GM21360 (cell line): ENCODE results near the gene DAPK1.

ENCODE experiments used
- ATAC-seq: cut with Tn5 transposase; IDR thresholded peaks from one replicate; pipeline ENCODE4 v1.9.1; 2021; ENCODE audit warnings: mild to moderate bottlenecking, moderate library complexity; ENCODE audit not compliant: unreplicated experiment

DAPK1 gene

DNA sequence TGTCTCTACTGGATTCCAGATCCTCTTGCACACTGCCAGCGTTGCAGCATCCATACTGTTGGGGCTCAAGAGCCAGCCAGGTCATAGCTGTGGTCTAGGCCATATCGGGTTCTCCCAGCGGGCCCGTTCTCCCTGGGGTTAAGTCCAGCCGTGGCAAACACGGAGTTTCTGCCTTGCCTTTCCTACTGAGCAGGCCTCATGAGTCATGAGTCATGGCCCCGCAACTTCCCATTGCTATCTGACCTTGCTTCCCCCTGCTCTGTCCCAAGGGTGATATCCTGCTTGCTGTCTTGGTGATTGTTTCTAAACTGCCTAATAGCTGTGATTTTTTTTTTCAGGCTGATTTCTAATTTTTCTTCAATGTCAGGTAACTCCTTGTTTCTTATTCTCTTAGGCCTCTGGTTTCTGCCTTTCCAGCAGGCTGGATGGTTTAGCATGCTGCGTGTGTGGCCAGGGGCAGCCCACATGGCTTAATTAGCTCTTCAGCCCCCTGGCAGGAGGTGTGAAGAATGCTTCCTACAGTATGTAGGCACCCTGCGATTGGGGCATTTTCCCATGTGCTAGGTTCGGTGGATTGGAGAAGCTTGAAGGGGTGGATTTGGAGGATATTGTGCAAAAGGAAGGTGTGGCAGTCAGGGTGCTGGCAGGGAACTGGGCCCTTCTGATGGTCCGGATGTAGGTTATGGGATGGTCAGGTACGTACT is 18.7 kb downstream of the DAPK1 start:
- ATAC-seq: no peak

DNA sequence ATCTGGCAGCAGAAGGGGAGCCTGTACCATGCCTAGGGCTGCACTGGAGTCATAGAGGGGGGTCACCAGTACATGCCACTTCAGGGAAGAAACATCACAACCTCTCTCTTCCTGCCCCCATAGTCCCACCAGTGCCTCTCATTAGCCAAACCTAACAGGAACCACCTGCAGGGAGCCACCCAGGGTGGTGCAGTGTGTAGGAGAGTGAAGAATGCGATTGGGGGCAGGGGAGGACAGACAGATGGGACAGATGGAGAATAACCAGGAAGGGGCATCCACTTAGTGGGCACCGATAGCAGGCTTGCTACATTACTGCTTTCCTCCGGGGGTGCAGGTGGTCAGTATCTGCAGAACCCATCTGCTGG is 19.2 kb downstream of the DAPK1 start:
- no peak for ATAC-seq

DNA sequence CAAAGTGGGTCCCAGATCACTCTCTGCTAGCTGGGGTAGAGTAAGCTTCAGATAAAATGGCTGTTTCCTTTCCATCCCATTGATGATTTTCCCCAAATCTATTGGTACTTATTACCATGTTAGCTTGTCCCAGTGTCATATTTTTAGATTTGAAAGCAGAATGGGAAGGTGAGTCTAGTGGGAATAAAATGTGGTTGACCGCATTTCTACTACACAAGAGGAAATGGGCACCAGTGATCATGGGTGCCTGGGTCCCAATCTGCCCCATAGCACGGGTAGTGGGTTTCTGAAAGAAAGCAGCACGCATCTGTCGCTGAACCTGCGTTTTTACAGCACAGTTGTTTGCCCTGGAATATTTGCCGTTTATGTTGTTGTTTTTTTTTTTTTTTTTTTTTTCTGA is 20.1 kb downstream of the DAPK1 start:
- no peak for ATAC-seq

DNA sequence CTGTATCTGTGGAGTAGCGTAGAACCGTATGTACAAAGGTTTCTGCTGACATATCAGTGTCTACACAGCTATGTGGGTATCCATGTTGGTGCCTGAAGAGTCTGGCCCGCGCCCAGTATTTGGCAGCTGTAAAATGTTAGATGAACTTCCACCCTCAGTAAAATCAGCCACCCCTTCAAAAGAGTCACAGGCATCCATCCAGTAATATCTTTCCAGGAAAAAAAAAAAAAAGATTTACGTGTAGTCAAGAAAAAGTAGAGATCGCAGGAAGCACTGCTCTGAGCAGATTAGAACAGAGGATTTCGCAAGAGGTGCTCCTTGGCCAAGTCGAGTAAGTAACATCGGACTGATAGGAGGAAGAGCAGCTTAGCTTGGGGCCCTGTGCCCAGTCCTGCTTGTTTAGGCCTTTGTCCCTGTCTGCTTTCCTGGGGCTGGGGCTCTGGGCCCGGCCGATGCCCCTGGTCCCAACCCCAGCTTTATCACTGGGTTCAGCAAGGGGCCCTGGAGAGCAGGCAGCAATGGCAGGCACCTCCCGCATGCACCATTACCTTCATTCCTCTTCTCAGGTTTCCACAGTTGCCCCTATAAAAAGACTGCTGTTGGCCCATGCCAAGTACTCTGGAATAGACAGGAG is 21.2 kb downstream of the DAPK1 start:
- ATAC-seq: no peak

DNA sequence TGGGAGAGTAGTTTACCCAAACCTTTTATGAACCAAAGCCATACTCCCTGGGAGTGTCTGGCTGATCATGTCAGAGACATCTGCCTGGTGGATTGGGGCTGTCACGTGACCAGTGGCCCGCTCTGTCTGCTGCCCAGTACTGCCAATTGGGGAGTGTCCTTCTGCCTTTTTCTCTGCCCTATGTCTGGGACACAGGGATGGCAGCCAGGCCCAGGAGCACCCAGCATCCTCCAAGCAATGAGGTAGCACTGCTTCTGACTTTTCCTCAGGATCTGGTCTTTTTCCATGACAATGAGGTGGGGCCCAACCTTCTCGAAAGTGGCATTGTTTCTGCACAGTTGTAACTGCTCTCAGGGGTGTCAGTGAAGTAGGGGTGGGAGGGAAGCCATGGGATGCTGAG is 21.8 kb downstream of the DAPK1 start:
- ATAC-seq: no peak

DNA sequence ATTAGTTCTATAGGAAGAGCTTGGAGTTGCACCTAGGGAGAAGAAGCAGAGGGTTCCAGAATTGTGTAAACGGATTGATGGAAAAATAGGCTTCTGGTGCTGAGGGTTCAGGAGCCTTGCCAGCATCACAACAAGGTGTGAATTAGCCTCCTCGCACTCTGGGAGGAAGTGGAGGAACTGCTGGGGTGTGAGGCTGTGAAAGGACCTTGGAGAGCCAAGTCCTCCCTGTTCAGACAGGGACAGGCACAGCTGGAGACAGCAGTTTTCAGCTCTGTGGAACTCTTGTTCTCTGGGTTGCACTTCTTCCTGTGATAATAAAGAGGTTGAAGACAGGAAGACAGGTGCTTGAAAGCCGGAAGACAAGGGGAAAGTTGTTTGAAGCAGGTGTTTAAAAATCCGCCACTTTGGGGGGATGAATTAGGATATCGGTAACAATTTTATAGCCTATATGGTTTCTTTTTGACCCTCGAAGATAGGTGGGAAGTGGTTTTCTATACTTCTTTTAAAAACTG is 22.6 kb downstream of the DAPK1 start:
- no peak for ATAC-seq

DNA sequence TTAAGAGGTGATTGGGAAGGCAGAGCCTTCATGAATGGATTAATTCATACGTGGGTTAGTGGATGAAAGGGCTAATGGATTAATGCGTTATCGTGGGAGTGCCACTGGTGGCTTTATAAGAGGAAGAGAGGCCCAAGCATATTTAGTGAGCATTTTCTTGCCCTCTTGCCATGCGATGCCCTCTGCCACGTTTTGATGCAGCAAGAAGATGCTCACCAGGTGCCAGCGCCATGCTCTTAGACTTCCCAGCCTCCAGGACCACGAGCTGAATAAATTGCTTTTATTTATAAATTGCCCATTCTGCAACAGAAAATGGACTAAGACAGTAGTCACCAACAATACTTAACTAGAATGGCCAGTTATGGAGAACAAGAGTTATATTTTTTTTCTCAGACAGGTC is 24.2 kb downstream of the DAPK1 start:
- ATAC-seq: no peak

DNA sequence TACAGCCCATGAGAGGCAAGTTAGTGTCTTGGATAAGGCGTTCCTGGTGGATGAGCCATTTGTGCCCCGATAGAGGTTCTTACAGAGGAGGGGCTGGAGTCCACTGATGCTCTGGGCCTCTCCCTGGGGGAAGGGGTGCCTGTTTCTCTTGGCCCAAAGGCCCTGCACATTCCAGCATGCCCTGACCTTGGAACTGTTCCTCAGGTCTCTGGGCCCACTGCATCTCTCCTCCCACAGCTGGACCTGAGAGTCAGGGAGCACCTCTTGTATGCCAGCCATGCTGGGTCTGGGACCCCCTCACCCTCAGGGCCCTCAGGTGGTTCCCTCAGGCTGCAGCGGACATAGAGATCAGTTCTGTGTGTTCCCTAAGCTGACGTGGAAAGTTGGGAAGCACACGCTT is 26.4 kb downstream of the DAPK1 start:
- ATAC-seq: no peak

DNA sequence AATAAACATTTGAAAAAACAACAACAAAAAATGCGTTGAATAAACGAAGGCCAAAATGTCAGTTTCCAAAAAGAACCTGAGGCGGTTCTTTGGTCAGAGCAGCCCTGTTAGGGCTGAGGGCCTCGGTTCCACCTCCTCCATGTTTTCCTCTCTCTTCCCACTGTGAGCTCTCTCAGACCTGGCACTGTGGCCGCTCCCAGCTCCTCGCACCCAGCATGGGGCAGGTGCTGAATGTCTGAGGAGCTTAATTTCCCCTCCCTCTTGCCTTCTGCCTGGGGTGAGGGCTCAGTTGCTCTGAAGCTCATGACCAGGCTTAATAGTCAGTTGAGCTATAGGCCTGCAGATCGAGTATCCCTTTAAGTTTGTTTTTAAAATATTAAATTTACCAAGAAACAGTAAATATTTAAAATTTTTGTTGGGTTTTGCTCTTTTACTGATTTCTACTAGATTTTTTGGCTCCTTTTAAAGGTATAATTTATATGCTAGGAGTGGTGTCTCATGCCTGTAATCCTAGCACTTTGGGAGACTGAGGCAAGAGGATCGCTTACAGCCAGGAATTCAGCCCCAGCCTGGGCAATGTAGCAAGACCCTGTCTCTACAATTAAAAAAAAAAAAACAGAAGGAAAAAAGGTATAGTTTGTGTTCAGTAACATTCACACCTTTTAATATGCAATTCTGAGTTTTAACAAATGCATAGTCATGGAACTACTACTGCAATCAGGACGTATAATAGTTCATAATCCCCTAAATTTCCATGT is 28.1 kb downstream of the DAPK1 start:
- ATAC-seq: no peak

DNA sequence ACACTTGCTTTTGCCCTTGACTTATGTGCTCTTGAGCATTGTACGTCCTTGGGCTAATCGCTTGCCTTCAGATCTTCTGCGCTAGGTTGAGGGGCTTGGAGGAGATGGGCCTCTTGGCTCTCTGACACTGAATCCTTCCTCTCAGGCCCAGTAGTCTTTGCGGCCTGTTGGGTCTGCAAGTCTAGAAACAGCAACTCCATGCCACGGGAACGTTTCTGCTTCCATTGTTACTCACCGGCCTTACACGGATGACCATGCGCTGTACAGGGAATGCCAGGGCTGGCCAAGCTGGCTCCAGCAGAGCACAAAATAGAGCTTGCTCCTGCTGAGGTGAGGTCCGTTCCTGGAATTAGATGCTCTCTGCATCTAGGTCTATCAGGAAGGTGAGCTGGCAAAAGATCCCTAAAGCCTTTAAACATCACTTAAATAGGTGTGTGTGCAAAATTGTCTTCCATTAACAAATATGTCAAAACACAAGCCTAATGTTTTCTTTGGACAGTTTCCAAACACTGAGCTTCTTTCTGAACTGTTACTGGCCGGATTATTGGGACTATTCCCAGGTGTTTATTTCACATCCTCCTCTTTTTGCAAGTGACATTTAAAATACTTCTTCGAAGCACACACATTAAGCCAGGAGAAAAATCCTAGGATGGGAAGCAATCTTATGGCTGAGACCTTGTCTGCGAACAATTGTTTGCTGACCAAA is 29.7 kb downstream of the DAPK1 start:
- no peak for ATAC-seq

DNA sequence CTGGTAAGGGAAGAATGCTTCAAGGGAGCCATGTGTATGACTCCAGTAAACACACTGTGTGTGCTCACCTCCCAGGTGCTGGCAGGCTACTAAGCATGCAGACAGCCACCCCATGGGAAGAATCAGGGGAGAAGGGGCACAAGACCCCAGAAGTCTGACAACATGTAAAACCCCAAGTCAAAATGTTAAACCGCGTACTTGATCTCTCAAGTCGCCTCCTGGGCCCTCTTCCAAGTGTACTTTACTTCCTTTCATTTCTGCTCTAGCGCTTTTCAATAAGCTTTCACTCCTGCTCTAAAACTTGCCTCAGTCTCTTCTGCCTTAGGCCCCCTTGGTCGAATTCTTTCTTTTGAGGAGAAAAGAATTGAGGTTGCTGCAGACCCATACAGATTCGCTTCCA is 31.3 kb downstream of the DAPK1 start:
- no peak for ATAC-seq

DNA sequence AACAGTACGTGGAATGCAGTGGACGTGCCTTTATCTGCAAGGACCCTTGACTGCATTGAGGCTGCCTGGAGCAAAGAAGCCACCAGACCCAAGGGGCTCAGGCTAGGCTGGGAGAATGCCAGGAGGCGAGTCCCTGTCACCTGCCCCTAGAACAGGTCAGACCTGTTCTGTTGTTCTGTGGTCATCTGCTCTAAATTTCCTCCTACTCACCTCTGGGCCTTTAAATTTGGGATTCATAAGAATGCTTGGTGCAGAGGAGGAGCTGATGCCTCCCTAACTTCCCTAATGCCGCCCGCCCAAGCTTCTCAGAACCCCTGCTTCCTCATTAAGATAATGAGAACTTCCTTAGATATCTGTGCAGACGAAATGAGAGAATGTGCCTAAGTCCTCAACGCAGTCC is 32.0 kb downstream of the DAPK1 start:
- no peak for ATAC-seq

DNA sequence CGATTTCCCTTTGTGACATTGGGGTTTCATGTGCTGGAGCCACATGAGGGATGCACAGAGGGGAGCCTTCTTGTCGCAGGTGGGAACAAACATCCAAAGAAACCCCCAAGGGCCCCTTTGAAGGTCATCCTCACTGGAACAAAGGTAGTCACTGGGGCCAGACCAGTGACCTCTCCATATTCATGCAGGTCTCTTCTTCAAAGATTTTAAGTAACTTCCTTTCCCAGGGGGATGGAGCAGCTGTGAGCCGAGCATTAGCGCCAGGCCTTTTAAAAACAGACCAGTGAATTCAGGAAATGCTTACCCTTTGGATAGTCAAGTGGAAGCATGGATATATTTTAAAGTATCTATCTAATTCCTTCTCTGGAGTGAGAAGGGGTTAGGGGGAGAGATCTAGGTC is 33.0 kb downstream of the DAPK1 start:
- ATAC-seq: no peak

DNA sequence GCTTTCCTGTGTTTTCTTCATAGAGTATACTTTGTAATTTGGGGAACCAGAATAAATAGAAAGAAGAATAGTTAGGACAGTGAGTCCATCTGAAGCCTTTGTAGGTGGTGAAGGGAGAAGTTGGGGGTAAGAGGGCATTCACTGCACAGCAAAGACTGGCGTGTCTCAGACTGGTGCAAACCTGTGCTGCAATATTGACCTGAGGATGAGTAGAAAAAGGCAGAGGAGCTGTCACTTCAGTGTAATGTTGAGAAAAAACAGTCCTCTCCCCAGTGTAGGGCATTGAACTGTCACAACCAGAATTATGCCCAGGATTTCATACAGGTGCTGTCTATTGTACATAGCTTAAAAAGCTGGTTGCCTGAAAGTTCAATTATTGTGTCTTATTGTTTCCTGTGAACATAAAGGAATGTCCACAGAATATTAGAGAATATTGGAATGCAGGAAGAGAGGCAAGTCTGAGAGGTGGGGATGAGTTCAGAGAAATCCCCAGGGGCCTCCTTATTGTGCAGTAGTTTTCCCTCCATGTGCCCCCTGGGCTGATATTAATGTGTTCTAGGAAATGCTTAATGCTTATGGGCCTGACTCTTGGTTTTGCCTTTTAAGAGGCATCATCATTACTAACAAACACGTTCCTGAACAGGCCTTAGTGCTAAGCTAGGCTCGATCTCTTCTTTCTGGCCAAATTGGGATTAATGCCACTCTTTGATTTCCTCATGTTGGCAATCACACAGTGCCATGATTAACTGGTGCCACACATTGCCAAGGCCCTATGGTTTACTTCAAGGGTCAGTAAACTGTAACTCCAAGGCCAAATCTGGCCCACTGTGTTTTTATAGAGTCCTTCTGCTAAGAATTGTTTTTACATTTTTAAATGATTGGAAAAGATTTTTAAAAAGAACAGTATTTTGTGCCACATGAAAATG is 34.0 kb downstream of the DAPK1 start:
- ATAC-seq: no peak

DNA sequence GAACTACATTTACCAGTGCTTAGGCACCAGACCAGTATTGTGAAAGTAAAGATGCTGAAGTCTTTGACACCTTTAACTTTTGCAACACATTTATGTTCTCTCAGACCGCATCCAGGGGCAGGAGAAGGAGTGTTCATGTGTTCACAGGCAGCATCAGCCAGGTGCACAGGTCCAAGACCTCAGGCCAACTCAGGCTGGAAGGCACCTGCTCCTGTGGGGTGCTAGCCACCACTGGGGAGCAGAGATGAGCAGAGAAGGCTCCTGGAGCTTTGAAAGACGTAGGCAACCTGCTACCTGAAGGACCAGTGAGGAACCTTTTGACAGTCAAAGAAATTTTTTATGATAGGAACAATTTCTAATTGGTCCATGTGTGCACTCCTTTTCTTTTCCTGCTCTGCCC is 35.6 kb downstream of the DAPK1 start:
- no peak for ATAC-seq

DNA sequence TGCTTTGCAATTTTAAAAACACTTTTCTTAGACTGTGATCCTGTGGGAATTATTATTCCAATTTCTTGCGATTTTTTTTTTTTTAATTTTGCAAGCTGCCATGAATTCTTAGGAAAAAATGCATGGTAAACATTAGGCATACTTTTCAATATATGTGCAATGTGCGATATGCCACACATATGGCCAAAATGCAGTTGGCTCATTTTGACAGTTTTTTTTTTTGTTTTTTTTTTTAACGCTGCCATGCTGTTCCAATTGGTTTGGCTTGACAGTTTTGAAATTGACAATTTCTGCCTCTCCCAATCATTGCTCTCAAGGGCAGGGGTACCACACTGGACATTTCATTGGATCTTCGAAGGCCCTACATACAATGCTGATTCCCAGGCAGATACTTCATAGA is 36.4 kb downstream of the DAPK1 start:
- ATAC-seq: no peak

DNA sequence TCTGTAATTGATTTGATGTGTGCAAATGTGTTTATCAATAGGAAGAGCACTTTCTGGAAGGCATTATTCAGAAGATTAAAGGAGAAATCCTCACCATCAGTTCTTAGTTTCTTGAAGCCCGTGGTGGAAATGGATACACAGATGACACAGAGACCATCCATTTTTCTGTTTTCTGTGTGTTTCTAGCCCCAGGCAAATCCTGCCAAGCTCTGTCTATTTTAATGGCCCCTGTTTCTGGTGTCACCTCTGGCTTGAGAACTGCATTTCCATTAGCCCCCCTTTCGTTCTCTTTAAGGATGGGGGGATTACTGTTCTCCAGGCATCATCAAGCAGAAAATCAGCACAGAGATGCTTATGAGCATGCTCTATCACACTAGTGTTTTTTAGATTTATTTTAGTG is 37.3 kb downstream of the DAPK1 start:
- no peak for ATAC-seq

DNA sequence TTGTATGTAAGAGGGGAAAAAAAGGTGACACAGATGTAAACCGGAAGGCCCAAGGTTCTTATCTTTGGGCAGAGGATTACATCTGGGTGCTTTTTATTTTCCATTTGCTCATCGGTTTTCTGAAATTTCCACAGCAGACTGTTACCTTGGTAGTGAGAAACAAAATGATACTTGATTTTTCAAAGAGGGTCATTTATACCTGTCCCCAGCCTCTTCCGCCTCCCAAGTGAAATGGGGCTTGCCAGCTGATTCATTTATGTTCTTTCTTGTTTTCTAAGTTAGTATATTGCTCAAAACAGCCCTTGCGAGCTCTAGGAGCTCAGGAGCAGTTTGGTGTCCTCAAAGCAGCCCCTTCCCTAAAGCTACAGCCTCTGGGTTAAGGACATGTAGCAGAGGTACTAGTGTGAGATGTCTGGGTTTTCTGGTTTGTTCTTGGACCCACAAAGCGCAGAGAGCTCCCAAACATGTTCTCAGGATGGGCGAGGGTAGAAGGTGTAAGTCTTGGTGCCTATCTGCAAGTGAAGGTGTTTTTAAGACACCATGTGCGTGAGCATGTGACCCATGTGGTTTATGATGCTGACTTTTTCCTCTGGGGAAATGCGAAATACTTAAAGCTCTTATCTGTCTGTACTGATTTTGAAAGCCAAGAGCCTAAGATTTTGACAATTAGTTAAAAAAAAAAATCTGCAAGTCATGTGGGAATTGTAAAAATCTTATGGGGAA is 38.3 kb downstream of the DAPK1 start:
- peak; percentile 78 for ATAC-seq

DNA sequence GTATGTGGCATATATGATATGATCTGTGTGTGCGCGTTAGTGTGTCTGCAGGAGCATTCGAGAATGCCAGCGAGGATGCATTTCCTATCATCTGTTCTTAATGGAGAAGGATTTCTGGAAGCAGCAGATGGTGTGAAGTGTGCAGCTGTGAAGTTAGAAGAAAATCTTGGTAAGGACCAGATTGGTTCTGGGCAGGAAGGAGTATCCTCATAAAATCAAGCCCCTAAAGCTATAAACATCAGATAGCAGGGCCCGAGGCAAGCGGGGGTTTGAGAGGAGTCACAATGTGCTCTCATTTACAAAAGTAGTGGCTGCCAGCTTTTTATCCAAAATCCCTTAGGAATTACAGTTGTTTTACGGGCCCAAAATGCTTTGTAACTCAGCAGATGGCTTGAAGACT is 40.0 kb downstream of the DAPK1 start:
- no peak for ATAC-seq
